GM18519 (cell line): ENCODE measurements around the gene STAMBP.
"Not testable (repeated sequence)": the region's sequence is repeated elsewhere in the genome, so short reads cannot be mapped to it uniquely, and the experiment has no call there.

Source experiments
- ATAC-seq: cut with Tn5 transposase; IDR thresholded peaks from one replicate; pipeline ENCODE4 v1.9.1; 2021; ENCODE audit warnings: mild to moderate bottlenecking, moderate library complexity; ENCODE audit not compliant: unreplicated experiment, low FRiP score

STAMBP gene

DNA sequence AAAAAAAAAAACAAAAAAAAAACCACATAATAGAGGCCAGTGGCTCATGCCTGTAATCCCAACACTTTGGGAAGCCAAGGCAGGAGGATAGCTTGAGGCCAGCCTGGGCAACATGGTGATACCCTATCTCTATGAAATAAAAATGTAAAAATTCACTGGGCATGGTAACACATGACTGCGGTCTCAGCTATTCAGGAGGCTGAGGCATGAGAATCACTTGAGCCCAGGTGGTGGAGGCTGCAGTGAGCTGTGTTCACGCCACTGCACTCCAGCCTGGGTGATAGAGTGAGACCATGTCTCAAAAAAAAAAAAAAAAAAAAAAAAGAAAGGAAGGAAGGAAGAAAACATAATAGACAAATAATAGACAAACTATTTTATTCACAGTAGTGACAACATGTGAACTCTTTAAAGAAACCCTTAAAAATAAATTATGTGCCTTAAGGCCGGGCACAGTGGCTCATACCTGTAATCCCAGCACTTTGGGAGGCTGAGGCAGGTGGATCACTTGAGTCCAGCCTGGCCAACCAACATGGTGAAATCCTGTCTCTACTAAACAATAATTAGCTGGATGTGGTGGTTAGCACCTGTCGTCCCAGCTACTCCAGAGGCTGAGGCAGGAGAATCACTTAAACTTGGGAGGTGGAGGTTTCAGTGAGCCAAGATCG is 75.3 kb downstream of the STAMBP start:
- not testable (repeated sequence) for ATAC-seq

DNA sequence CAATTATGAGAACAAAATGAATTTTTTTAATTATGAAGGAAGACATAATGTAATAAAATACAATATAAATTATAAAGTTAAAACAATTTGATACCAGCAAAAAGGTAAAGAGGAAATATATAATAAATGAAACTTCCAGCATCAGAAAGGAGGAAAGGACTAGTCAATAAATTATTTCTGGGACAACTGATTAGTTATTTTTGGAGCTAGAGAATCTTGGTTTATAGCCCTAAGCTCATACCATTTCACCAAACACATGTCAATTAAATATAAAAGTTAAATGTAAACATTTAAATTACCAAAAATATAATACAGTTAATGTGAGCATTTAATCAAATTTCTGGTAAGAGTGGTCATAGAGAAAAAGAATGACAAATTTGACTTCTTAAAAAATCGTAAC is 76.2 kb downstream of the STAMBP start:
- no peak for ATAC-seq

DNA sequence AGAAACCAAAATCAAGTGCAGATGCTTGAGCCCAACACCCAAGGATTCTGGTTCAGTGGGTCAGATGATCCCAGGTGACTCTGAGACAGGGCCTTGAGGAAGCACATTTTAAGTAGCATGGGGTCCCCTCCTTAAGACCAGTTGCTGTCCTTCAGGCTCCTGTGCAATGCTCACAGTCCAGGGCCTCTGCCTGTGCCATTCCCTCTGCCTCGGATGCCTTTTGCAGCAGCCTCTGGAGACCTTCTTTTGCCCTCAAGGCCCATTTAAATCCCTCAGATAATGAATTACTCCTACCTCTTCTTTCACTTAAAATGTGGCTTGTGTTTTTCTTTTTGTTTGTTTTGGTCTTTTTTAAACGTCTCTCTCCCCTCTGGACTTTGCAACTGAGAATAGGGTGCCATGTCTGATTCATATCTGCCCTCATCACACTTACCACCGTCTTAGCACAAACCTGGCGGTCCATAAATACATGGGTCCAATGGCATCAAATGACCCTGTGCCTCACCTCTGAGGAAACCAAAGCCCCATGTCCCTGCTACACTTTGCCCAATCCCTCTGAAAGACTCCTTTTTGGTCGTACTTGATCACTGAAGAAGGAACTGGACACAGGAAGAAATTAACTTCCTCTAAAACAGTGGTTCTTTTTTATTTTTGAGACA is 78.2 kb downstream of the STAMBP start:
- ATAC-seq, result no peak

DNA sequence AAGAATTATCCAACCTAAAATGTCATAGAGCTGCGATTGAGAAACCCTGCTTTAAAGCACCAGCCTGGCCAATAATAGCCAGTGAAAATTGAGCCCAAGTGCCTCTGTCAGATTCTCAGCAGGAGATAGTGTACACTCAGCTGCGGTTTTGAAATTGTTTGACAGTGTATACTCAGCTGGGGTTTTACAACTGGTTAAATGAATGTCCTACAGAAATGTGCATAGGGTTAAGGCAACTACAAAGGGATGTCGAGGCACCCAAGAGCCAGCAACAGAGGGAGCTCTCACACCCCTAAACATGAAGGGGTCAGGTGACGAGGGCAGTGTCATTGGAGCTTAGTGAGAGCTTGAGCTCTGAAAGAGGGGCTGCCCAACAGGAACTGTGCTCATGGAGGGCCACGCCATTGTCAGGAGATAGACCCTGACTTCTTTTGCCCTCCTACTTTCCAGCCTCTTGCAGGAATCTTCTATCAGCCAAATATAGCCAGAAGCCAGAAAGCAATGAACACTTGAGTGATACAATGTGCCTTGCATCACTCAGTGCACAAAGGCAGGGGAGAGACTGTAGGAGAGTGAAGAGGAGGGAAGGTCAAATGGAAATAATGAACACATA is 79.2 kb downstream of the STAMBP start:
- no peak for ATAC-seq

DNA sequence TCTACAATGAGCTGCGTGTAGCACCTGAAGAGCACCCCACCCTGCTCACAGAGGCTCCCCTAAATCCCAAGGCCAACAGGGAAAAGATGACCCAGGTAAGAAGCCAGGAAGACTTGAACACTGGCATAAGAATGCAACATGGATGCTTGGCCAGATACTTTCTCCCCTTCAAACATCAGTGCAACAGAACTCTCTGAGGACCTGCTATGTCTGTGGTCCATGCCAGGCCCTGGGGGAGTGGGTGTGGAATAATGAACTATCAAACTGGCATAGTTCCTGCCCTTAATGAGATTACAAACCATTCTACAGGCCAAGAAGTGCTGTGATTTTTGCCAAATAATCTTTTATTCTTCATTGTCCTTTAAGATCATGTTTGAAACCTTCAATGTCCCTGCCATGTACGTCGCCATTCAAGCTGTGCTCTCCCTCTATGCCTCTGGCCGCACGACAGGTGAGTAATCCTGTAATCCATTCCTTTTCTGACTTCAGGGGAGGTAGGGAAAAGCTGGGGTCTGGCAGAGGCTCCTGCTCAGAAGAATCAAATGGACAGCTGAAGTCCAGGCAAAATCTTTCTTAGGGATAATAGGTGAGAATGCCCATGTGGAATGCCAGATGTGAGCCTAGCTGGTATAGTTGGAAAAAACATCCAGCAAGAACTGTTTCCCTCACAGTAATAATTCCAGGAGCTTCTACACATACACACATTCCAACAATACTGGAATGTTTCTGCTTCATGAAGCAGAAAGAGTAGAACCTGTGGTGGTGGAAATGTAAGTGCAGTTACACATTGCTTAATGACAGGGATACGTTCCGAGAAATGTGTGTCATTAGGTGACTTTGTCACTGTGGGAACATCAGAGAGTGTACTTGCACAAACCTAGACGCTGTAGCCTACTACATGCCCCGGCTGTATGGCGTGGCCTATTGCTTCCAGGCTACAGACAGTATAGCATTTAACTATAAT is 80.2 kb downstream of the STAMBP start:
- no peak for ATAC-seq

DNA sequence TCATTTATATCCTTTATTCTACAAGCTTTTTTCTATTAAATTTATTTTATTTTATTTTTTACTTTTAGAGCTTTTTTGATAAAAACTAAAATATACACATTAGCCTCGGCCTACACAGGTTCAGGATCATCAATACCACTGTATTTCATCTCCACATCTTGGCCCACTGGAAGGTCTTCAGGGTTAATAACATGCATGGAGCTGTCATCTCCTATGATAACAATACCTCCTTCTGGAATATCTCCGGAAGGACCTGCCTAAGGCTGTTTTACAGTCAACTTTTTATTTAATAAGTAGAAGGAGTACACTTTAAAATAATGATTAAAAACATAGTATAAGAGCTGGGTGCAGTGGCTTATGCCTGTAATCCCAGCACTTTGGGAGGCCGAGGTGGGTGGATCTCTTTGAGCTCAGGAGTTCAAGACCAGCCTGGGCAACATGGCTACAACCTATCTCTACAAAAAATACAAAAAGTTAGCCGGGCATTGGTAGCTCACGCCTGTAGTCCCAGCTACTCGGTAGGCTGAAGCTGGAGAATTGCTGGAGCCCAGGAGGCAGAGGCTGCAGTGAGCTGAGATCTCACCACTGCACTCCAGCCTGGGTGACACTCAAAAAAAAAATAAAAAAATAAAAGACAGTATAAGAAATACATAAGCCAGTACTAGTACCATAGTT is 82.2 kb downstream of the STAMBP start:
- no peak for ATAC-seq

DNA sequence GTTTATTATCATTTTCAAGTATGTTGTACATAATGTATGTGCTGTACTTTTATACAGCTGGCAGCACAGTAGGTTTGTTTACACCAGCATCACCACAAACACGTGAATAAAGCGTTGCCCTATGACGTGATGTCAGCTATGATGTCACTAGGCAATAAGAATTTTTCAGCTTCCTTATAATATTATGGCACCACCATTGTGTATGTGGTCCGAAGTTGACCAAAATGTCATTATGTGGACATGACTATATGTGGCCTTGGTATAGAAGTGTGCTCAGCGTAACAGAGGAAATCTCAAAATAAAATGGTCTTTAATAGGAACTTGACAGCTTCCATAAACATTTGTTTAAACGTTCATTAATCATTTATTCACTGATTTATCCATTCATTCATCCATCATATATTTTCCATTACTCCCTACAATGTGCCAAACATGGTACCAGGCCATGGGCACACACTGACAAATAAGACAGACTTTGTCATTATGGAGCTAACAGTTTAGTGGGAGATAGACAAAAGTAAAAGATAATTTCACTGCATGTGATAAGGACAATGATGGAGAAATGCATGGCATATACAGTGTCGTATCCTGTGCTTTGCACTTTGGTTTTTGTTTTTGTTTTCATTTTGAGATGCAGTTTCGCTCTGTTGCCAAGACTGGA is 82.9 kb downstream of the STAMBP start:
- no peak for ATAC-seq

DNA sequence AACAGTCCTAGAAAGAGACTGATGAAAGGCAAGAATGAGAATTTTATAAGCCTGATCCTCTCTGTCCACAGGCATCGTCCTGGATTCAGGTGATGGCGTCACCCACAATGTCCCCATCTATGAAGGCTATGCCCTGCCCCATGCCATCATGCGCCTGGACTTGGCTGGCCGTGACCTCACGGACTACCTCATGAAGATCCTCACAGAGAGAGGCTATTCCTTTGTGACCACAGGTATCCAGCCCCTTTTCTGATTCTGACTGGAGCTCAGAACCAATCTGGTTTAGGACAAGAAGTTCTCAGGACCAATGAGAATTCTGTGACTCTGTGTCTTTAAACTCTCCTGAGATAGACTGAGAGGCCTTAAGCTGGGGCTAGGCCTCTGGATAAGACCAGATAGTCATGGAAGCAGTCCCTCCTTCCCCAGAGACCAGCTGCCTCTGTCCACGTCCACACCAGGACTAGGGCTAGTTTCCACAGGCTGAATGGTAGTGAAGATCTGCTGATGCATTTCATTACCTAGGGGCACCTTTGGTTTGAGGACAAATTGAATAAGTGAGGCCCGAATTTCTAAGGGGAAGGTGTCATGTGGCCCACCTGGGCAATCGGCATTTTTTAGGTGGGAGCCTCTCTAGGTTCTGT is 84.8 kb downstream of the STAMBP start:
- no peak for ATAC-seq

DNA sequence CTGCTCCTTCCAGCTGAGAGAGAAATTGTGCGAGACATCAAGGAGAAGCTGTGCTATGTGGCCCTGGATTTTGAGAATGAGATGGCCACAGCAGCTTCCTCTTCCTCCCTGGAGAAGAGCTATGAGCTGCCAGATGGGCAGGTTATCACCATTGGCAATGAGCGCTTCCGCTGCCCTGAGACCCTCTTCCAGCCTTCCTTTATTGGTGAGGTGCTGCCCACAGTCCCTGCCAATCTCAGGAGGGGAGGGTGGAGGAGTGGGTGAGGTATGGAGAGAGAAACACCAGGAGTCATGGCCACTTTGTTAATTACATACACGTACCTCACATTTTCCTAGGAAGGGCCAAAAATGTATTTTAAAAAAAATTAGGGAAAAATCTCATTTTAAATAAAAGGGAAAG is 85.9 kb downstream of the STAMBP start:
- ATAC-seq, result no peak

DNA sequence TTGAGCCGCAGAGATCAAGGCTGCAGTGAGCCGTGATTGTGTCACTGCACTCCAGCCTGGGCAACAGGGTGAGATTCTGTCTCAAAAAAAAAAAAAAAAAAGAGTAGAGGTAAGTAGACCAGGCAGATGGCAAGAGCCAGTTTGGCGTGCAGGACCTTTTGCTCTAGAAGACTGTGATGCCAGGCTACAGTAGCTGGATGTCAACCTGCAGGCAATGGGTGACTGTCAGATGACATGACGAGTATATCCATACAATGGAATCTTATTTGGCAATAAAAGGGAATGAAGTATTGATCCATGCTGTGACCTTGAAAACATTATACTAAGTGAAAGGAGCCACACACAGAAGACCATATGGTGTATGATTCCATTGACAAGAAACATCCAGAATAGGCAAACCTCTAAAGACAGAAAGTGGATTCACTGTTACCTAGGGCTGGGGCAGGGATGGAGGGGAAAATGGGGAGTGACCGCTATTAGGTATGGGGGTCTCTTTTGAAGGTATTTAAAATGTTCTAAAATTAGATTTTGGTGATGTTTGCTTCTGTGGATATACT is 86.8 kb downstream of the STAMBP start:
- no peak for ATAC-seq

DNA sequence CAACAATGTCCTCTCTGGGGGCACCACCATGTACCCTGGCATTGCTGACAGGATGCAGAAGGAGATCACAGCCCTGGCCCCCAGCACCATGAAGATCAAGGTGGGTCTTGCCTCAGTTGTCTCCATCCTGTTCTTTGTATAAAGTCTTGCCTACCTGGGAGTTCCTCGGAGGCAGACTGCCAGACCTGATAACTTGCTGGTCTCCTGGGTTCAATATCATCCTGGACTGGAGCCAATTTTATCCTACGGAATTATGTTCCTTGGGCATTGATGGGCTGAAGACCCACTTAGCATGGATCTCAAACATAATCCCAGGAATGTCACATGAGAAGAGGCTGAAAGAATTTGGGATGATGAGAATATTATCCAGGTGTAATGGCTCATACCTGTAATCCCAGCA is 87.9 kb downstream of the STAMBP start:
- ATAC-seq, result no peak

DNA sequence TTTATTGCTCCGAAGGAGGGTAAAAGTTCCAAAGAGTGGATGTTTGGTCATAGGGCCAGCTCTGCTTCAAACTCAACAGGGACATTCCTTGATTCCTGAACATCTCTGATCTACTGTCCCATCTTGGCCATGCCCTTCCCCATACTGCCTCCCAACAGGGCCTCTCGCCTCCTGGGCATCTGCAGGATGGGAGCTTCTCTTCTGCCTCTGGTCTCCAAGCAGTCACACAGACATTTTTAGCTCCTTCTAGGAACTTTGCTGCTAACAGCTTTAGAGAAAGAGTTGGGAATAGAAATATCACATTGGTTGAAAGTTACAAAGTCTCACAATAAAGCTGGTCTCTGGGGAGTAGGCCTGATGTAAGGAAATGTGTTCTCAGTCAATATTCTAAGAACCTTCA is 88.5 kb downstream of the STAMBP start:
- ATAC-seq, result no peak

DNA sequence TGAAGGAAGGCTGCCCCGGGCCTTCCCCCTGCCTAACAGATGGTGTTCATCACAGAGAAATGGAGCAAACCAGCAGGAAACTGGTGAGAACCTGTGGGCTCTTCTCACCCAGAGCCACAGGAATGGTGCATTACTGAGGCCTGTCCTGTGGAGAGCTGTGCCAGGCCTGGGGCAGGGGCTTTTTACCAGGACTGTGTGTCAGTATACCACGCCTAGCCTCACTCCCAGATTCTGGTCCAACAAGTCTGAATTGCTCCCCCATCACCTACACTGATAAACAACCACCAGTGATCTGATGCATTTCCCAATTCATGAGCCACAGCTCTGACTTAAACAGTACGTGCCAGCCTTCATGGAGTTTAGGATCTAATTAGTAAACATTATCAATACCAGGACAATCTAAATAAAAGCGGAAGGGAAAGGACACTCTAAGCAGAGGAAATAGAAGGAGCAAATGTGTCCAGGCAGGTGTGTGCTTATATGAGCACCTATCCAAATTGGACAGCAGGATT is 89.0 kb downstream of the STAMBP start:
- no peak for ATAC-seq

DNA sequence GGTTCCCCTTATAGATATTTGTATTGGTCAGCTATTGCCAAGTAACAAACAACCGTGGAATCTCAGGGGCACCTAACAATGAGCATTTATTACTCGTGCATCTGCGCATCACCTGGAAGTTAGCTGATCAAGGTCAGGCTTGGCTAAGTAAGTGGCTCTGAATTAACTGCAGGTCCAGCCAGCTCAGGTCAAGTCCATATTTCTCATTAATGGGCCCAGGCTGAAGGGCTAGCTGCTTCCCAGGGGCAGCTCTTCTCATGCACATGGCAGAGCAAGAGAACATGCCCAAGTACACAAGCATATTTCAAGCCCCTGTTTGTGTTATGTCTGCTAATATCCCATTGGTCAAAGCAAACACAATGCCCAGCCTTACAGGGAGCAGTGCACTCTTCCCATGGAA is 90.1 kb downstream of the STAMBP start:
- ATAC-seq, result no peak

DNA sequence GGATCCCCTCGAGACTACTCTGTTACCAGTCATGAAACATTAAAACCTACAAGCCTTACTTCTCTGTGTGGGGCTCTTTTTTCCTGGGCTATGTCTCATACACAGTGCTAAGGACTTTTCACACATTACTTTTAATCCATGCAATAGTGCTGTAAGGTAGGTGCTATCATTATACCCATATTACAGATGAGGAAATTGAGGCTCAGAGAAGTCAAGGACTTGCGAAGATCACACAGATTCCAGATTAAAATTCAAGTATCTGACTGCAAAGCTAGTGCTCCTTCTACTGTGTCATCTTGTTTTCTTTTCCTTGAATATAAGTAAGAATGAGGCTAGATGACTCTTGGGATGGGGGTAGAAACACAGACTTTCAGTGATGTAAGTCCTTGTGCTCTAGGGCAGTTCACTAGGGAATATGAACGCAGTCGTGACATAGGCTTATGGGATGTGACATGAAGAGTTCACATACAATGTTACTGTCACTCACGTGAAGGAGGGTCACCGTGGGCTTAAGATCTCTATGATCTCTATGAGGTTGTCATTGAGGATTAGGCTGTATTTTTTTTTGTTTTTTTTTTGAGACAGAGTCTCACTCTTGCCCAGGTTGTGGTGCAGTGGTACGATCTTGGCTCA is 91.0 kb downstream of the STAMBP start:
- ATAC-seq, result no peak

DNA sequence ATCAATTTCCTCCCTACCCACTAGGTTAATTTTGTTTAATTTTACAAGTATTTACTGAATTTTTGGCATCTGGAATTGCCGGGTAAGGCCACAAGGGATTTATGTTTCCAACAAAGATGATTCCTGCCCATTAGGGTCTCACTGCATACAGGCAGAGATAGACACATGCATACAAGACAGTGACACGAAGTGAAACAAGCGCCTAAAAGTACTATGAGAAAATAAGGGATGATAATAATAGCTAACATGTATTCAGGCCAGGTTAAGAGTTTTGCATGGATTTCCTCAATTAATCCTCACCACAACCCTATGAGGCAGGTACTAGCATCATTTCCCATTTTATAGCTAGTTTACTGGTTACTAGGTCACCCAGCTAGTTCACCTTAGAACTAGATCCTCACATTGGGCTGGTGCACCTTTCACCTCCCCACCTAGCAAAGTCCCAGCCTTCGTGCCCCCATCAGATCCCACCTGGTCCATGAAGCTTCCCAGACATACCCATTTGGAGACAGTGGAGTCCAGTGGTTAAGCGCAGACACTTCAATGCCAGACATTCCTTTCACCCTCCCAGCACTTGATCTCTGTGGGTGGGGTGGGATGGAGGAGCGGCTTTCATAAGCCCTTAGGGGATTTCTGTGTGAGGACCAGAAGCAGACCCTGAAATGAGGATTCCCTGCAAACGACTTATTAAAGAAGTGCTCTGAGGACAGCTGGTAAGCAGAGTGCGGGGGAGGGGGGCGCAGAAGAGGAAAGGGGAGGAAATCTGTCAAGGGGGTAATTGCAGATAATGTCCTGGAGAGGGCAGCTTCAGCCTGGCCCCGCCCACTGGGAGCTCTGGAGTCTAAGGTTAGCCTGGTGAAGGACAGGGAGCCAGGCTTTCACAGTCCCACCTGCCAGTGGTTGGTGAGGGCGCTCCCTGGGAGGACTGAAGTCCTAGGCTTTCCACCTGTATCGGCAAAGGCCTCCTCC is 92.1 kb downstream of the STAMBP start:
- no peak for ATAC-seq

DNA sequence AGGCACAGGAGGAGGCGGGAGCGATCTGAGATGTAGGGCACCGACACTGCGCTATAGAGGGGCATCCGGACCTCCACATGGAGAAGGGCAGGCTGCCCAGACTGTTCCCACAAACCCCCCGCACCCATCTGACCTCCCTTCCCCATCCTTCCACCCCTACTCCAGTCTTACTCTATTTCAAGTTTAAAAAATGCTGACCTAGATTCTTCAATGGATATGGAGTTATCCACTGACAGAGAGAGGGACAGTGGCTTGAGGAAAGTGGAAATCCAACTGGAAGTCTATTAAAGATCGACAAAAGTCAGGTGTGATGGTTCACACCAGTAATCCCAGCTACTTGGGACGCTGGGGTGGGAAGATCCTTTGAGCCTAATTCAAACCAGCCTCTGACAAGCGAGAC is 92.8 kb downstream of the STAMBP start:
- ATAC-seq, result no peak
